Fibroblast of gingiva (primary cell): ENCODE results near the gene RPLP1.

ENCODE experiments used
- DNase-seq: peaks from one replicate; pipeline ENCODE4 v3.0.0-alpha.2; 2011; ENCODE audit warnings: low read depth

The RPLP1 gene

GRCh38 chr15:69498282-69498681 lies 45.7 kb downstream of the RPLP1 start:
- no peak for DNase-seq

- DNase-seq, result no peak
These were observed 46.4 kb downstream of the RPLP1 start for GRCh38 chr15:69498987-69499386.

GRCh38 chr15:69499521-69500211 lies 47.0 kb downstream of the RPLP1 start:
- DNase-seq, result no peak

- no peak for DNase-seq
These were observed 47.7 kb downstream of the RPLP1 start for GRCh38 chr15:69500339-69500738.

GRCh38 chr15:69501456-69501855 lies 48.8 kb downstream of the RPLP1 start:
- no peak for DNase-seq

- DNase-seq, result no peak
These were observed 49.9 kb downstream of the RPLP1 start for GRCh38 chr15:69502470-69503045.

GRCh38 chr15:69504352-69505040 lies 51.9 kb downstream of the RPLP1 start:
- no peak for DNase-seq
